ENCODE data around the gene DBH. TPM values are rescaled to one million over a fixed set of nuclear protein-coding genes. Genes with fewer than 3 reads are reported as not detected.

Gene DBH
- total RNA-seq, 1 donor from 2014 or later, result not detected

DNA sequence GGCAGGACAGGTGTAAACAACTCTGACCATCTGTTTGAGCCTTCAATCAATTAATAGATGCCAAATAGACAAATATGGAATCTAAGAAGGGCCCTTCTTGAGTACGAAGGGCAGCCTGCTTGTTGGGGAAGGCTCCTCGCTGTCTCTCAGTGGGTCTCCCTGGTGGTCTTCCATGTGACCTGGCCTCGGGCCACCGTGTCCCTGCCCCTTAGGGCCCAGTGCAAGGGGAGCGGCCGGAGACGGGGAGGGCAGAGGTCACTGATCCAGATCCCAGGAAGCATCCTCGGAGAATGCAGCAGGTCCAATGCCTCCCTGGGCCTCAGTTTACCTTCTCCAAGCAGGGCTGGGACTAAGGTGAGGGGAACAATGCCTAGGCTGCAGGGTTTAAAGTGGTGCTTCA is 2.5 kb downstream of the DBH start:
- ATAC-seq (ENCODE audit: poor library complexity), result no peak
- peak; percentile 22 for DNase-seq
- intact Hi-C loops (cut with DNase I), result no loop called here

GRCh38 chr9:133639613-133640012 is 3.5 kb downstream of the DBH start:
- no peak for ATAC-seq (ENCODE audit: poor library complexity)

DNA sequence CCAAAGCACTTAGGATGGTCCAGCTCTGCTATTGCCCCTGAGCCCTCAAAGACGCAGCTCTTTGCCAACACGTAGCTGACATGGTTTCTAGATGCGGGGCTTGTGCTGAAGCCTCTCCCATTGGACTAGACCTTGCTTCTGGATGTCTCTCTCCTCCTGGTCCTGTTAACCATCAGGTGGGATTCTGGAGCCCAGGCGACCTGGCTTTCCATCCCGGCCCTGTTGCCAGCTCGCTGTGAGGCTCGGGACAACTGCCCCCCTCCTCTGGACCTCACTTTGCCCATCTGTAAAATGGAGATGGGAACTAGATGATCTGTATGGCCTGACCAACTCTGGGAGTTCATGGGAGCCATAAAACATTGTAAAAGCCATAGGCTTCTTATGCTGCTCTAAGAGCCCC is 4.0 kb downstream of the DBH start:
- DNase-seq (no peak), ATAC-seq (ENCODE audit: poor library complexity) (no peak)
- intact Hi-C loops (cut with DNase I), result no loop called here

More at GRCh38 chr9:133639613-133640012, 3.5 kb downstream of the DBH start:
- intact Hi-C loops (cut with DNase I), result no loop called here
- peak; percentile 24 for DNase-seq

DNA sequence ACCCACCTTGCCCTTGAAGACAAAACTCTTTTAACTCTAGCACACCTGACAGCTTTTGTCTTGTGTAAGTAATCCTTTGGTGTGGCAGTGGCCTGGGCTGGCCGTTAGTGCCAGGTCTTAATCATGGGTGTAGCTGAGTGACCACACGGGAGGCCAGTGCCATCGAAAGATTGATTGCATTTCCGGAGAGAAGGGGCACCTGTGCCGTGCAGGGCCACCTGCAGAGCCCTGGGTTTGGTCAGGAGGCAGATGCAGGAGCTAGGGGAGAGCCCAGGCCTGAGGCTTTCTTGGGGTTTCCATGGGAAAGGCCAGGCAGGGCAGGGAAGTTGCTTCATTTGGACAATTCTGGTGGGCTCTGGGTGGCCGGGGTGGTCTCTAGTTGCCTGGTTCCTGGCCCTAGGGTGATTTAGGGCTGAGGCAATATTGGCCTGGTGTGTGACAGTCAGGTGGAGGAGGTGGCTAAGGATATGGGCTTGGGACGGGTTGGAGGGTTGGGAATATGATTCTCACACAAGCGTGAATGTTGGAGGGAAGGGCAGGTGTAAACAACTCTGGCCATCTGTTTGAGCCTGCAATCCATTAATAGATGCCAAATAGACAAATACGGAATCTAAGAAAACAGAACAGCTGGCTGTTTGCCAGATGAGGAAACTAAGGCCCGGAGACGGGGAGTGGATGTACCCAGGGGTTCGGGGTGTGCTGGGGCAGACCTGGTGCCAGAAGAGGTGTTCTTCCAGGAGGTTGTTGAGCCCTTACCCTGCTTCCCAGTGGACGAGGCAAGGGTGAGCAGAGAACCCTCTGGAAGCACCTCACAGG is 4.6 kb downstream of the DBH start:
- ATAC-seq (ENCODE audit: poor library complexity), result no peak
- intact Hi-C loops (cut with DNase I), result no loop called here
- peak; percentile 22 for DNase-seq

GRCh38 chr9:133641396-133641655 is 5.2 kb downstream of the DBH start:
- no peak for DNase-seq
- intact Hi-C loops (cut with DNase I), result no loop called here
- no peak for ATAC-seq (ENCODE audit: poor library complexity)

DNA sequence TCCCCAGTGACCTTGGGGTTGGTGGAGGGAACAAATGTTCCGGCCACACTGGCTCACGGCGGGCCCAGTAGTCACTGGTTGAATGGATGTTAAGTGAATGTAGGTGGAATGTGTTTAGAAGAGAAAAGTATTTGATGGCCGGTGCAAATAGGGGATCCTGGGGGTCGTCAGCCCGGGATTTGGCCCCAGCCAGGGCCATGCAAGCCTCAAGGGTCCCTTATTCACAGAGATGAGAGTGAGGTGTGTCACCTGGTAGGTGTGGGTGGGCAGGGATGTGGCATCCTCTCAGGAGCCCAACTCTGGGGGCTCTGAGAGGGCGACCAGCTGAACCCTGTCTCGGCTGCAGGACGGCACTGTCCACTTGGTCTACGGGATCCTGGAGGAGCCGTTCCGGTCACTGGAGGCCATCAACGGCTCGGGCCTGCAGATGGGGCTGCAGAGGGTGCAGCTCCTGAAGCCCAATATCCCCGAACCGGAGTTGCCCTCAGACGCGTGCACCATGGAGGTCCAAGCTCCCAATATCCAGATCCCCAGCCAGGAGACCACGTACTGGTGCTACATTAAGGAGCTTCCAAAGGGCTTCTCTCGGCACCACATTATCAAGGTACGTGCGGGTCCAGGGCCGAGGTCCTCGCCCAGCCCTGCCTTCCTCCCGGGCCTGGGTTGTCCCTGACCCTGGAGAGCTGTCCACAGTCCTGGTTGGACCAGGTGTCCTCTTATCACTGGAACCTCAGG is 5.9 kb downstream of the DBH start:
- DNase-seq (peak; percentile 17), ATAC-seq (ENCODE audit: poor library complexity) (no peak)
- intact Hi-C loops (cut with DNase I), result no loop called here

GRCh38 chr9:133642708-133643361 is 6.7 kb downstream of the DBH start:
- ATAC-seq (ENCODE audit: poor library complexity) (no peak), DNase-seq (peak; percentile 20)
- intact Hi-C loops (cut with DNase I), result no loop called here

- ATAC-seq (ENCODE audit: poor library complexity) (no peak), DNase-seq (peak; percentile 34)
- intact Hi-C loops (cut with DNase I), result no loop called here
Observed at GRCh38 chr9:133643362-133643755, 7.2 kb downstream of the DBH start.

DNA sequence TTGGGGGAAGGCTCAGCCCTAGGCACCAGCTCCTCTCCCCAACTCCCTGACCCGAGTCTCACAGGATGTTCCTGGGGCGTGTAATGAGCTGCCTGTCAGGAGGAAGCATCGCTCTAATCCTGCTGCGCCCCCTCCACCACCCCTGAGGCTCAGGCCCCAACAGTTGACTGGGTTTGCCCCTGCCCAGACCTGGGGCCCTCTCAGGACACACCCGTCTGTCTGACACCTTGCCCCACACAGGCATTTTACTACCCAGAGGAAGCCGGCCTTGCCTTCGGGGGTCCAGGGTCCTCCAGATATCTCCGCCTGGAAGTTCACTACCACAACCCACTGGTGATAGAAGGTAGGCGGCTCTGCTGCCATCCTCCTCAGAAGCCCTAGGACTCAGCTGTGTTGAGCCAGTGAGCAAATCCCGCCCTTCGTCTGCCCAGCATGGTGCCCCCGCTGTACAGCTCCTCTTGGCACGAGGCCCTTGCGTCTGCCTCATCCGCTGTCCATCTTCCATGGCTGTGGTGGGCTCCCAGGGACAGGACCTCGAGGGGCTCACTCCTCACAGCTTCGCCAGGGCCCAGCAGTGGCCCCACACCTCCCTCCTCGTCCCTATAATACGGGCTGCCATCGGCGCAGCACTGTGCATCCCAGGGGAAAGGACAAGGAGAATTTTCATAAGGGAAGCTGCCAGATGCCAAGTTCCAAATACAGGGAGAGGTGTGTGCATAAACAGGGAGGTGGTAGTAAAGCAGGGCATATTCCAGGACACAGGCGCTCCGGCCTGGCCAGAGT is 8.0 kb downstream of the DBH start:
- ATAC-seq (ENCODE audit: poor library complexity), result no peak
- intact Hi-C loops (cut with DNase I), result no loop called here
- peak; percentile 30 for DNase-seq

DNA sequence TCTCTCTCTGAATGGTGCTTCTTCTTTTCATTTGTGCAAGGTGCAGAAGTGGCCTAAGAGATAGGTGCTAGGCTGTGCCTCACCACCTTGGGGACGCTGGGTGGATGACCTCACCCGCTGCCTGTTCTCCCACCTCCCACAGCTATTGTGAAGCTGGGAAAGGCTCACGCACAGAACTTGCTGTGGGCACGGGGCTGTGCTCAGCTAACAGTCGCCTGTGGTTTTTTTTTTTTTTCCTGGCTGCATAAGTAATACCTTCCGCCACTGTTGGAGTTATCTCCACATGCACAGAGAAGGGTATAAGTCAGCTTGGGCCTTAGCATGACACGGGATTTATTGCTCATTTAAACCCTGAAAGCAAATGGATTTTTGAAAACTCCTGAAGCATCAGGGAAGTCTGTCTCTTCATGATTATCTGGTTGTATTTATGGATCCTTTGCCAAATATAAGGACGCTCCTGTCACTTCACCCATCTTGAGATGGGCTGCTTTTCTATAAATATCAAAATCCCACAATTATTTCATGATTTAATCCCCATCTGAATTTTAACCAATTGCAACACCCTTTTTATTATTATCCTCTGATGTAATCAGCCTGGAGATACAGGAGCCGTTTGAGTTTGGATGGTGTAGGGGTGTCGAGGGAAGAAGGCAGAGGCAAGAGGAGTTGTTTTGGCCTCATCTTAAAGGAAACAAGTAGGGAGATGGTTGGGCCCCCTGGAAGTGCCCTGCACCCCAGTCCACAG is 9.0 kb downstream of the DBH start:
- no peak for ATAC-seq (ENCODE audit: poor library complexity)
- DNase-seq, result peak; percentile 1
- intact Hi-C loops (cut with DNase I), result no loop called here

DNA sequence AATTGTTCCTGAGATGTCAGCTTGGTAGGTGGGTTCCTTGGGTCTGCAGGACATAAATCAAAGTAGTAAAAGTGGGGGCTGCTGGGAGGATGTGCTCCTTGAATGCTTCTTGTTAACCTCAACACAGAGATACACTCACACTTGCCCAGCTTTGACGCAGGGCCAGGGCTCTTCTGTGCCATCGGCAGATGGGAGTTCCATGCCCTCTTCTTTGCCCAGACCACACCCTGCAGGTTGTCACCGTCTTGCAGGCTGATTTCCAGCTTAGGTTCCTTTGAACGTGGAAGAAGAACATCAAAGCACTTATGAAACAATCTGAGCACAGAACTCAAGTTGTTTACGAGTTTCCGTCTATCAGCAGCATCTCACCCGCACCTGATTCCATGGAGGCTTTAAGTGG is 11.0 kb downstream of the DBH start:
- peak; percentile 23 for DNase-seq
- intact Hi-C loops (cut with DNase I), result no loop called here
- ATAC-seq (ENCODE audit: poor library complexity), result no peak

- no peak for ATAC-seq (ENCODE audit: poor library complexity)
- DNase-seq, result peak; percentile 27
- intact Hi-C loops (cut with DNase I), result no loop called here
Observed at GRCh38 chr9:133647765-133648469, 11.8 kb downstream of the DBH start.

DNA sequence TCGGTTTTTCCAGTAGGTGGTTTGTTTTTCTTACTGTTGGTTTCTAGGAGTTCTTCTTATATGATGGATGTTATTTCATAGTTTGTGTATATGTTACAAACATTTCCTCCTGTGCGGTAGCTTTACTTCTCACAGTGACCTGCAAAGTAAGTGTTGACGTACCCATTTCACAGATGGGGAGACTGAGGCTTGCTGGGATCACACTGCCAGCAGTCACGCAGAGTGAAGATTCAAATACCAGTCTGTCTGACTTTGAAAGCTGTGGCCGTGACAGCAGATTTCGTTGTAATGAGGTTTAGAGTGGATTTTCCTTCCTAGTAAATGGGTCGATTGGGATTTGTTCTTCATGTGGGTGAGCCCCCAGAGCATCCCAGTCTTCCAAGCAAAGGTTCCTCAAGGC is 13.0 kb downstream of the DBH start:
- ATAC-seq (ENCODE audit: poor library complexity), result no peak
- intact Hi-C loops (cut with DNase I), result no loop called here
- no peak for DNase-seq

- no peak for DNase-seq
- intact Hi-C loops (cut with DNase I), result no loop called here
- no peak for ATAC-seq (ENCODE audit: poor library complexity)
Observed at GRCh38 chr9:133650026-133650425, 13.9 kb downstream of the DBH start.

- intact Hi-C loops (cut with DNase I), result no loop called here
- ATAC-seq (ENCODE audit: poor library complexity), result no peak
- DNase-seq, result no peak
Observed at GRCh38 chr9:133653638-133654037, 17.5 kb downstream of the DBH start.

DNA sequence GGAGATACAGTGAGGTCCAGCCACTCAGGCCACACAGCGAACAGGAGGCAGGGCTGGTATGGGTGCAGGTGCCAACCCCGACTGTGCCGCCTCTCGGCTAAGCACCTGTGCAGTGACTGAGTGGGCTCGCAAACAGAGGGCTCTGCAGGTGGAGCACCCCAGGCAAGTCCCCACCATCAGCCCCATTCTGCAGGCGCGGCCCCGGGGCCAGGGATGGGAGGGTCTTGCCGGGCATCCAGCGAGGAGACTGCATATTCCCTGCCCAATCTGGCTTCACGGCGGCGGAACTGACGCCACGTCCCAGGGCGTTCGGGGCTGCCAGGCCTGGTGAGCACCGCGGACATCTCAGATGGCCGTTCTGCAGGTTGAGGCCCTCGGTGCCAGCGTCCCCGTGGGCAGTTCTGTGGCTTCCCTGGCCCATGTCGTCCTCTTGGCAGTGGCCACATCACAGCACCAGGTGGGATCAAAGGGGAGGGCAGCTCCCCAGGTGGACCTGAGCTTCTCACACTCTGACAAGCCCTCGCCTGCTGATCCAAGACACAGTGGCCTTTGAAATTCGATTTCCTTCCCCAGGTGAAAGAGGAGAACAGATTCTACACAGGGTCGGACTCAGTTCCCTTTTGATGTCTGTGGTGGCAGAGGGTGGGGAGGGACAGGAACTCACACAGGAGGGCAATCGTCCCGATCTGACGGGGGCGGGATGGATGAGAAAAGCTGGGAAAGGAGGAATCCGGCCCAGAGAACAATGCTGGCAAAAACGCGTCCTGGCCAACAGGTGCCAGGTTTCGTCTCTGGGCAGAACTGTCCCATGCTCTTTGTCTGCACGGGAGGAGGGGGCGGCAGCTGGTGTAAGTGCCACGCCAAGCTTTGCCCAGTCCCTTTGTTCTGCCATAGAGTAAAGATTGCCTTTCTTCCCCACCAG is 18.8 kb downstream of the DBH start:
- ATAC-seq (ENCODE audit: poor library complexity) (no peak), DNase-seq (no peak)
- intact Hi-C loops (cut with DNase I), result no loop called here

DNA sequence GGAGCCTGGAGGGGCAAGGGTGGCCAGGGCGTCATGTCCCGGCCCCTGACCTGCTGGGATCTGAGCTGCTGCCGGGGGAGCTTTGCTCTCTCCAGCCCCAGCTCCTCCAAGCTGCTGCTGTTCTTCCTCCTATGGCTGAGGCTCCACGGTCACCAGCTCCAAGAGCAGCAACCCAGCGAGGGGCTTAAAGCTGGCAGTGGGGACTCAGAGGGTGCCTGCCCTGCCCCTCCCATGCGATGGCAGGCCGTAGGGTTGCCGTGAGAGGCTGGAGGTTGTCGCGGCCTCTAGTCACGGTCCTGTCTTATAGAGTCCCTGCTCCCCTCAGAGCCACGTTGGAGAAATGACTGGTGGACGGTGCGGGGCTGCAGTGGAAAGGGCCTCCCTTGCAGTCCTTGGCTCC is 19.5 kb downstream of the DBH start:
- intact Hi-C loops (cut with DNase I), result no loop called here
- no peak for ATAC-seq (ENCODE audit: poor library complexity)
- DNase-seq, result no peak
